Adrenal gland (tissue), 5 donors: Measurements from ENCODE around the gene TRAF4.

Source experiments
- POLR2A ChIP-seq, 2 donors: fragments of 450-650 bp; IDR thresholded peaks; one replicate each; pipeline ENCODE4 v1.6.1; 2017; ENCODE audit warnings: antibody characterized with exemption in 2 of 2, mild to moderate bottlenecking in 2 of 2, moderate library complexity in 1 of 2
- TF ChIP-seq, protein P1 (sequence below), 6 experiments: fragments of 450-650 bp in 4 of 6; fragments of 200-600 bp in 2 of 6; sonication (generic) in 1 of 6; IDR thresholded peaks; 1 replicate in 5 of 6; 2 replicates in 1 of 6; pipeline versions ENCODE4 v1.5.1 to v1.8.0; 2016 to 2021; ENCODE audit warnings: antibody characterized with exemption in 6 of 6, mild to moderate bottlenecking in 2 of 6, moderate library complexity in 1 of 6
- donor health status: DM: no; HTN: no; CAD: no.

DNA sequence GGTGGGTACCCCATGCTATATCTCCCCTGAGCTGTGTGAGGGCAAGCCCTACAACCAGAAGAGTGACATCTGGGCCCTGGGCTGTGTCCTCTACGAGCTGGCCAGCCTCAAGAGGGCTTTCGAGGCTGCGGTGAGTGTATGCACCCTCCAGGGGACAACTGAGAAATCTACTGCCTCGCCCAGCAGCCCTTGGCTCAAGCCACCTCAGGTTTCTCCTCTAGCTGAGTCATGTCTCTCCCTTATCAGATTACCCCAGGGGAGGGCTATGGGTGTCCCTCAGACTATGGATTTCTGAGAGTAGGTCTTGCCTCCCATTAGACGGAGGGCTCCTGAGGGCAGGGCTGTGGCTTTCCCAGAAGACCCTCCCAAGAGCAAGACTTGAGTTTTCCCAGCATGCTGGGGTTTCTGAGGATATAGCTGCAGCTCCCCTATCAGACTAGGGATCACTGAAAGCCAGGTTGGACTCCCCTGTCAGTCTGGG, 8.5 kb upstream of the TRAF4 start:
- TF ChIP-seq, protein P1, sequence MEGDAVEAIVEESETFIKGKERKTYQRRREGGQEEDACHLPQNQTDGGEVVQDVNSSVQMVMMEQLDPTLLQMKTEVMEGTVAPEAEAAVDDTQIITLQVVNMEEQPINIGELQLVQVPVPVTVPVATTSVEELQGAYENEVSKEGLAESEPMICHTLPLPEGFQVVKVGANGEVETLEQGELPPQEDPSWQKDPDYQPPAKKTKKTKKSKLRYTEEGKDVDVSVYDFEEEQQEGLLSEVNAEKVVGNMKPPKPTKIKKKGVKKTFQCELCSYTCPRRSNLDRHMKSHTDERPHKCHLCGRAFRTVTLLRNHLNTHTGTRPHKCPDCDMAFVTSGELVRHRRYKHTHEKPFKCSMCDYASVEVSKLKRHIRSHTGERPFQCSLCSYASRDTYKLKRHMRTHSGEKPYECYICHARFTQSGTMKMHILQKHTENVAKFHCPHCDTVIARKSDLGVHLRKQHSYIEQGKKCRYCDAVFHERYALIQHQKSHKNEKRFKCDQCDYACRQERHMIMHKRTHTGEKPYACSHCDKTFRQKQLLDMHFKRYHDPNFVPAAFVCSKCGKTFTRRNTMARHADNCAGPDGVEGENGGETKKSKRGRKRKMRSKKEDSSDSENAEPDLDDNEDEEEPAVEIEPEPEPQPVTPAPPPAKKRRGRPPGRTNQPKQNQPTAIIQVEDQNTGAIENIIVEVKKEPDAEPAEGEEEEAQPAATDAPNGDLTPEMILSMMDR (IDR thresholded peaks at IDR 0.05): no peak
- TF ChIP-seq POLR2A (IDR thresholded peaks at IDR 0.05): no peak
